HG02970 (cell line): ENCODE data around the gene FLNC.

ENCODE experiments used
- ATAC-seq: cut with Tn5 transposase; IDR thresholded peaks from one replicate; pipeline ENCODE4 v1.9.1; 2021; ENCODE audit warnings: mild to moderate bottlenecking, moderate library complexity, moderate number of reproducible peaks; ENCODE audit not compliant: unreplicated experiment, low FRiP score

The FLNC gene

DNA sequence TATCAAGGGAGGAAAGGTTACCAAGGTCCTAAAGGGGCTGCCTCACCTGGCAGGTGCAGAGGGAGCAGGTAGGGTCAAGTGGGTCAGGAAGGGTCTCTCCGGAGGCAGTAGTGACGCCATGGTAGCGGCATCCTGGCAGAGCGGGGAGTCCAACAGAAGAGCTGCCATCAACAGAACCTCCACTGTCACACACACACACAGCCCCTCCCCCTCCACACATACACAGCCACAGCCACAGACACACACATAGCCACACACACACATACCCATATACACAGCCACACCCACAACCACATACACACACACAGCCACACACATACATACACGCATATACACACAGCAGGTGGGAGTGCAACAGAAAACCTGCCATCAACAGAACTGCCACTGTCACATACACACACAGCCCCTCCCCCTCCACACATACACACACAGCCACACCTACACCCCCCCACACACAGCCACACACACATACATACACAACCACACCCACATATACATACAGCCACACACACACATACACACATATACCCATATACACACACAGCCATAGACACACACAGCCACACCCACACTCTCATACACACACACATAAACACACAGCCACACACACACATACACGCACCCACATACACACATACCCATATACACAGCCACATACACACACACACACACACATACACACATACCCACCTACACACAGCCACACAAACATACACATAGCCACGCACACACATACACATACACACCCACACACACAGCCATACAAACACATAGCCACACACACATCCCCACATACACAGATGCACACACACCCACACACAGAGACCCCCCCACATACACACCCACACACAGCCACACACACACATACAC, 57.2 kb downstream of the FLNC start:
- ATAC-seq = no peak

DNA sequence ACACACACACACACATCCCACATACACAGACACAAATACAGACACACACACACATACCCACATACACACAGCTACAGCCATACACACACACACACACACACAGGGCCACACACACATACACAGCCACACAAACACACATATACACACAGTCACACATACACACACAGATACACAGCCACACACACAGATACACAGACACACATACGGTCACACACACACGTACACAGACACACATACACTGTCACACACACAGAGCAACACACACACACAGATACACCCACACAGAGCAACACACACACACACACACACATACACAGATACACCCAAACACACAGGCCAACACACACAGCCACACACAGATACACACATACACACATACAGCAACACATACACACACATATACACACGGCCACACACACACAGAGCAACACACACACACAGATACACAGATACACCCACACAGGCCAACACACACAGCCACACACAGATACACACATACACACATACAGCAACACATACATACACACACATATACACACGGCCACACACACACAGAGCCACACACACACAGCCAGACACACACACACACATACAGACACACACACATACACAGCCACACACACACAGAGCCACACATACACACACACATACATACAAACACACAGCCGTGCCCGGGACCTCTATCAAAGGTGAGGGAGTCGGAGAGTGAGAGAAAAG, 58.0 kb downstream of the FLNC start:
- no peak for ATAC-seq

DNA sequence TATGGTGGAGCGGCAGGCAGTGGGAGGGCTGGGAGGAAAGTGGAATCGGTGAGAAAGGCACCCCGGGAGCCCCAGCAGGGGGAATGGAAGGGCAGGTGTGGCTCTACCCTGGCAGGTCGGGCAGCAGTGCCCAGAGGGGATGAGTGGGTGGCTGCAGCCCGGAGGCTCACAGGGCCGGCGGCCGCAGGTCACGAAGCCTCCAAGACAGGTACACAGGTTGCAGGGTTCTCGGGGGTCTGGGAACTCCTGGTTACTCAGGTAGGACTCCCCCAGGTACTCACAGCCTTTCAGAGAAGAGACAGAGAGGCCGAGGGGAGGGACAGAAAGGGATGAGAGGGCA, 58.5 kb downstream of the FLNC start:
- ATAC-seq = no peak

DNA sequence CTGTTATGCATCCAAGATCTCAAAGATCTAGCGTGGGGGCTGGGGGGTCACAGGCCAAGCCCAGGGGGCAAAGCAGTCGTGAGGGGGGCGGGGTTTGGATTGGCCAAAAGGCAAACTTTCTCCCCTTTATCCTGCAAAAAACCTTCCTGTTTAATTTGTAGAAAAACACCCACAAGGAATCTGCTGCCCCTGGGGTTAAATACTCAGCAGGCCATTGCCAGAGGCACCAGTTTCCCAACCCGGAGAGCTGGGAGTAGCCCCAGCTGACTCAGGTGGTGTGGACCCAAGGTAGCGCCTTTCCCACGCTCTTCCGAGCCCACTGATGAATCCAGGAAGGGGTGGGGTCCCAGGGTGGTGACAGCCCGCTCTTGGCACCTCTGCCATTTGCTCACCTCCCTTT, 58.9 kb downstream of the FLNC start:
- ATAC-seq = no peak

DNA sequence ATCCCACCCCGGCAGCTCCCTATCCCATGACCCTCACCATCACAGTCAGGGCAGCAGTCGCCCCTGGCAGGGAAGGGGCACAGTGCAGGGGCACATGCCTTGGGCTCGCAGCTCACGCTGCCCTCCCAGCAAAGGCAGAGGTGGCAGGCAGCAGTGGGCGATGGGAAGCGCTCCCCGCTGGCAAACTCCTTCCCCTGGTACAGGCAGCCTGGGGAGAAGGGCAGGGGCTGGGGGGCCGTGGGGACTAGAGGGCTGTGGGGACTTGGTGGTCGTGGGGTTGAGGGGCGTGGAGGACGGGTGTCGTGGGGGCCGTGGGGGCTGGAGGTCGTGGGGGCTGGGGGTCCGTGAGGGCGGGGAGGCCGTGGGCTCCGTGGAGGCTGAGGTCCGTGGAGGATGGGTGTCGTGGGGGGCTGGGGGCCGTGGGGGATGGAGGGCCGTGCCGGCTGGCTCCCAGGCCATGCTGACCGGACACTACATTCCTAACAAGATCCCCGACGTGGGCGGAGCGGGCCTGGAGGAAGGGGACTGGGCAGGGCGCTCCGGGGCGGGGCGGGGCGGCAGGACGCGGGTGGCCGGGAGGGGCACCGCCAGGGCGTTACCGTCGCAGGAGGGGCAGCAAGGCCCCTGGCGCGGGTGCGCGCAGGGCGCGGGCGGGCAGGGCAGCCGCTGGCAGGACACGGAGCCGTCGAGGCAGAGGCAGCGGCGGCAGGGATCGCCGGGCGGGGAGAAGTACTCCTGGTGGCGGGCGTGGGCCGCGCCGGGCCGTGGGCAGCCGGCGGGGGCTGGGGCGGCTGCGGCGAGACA, 60.3 kb downstream of the FLNC start:
- ATAC-seq = no peak

DNA sequence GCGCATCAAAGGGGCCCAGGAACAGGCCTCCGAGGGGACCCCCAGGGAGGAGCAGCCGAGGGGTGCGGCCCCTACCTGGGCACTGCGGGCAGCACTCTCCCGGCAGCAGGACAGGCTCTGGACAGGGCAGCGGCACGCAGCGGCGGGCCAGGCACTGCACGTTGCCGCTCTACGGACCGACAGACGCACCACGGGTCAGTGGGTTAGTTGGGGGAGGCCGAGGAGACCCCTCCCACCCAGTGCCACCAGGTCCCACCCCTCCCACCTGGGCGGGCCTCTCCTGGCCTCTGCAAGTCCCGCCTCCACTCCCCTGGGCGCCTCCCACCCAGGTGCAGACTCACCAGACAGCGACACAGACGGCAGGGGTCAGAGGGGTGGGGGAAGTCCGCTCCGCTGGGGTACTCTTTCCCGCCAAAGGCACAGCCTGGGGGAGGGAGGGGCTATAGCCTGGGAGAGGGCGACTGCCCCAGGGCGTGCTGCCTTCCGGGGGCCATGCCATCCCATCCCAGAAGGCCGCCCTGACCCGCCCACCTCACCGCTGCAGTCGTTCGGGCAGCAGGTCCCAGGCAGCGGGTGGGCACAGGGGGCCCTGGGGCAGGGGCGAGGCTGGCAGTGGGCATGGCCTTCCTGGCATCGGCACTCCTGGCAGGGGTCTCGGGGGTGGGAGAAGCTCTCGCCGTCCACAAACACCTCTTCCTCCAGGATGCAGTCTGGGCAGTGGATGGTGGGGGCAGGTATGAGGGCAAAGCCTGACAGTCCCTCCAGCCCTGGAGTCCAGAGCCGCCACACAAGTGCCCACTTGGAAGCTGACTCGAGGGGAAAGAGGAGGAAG, 61.1 kb downstream of the FLNC start:
- no peak for ATAC-seq

DNA sequence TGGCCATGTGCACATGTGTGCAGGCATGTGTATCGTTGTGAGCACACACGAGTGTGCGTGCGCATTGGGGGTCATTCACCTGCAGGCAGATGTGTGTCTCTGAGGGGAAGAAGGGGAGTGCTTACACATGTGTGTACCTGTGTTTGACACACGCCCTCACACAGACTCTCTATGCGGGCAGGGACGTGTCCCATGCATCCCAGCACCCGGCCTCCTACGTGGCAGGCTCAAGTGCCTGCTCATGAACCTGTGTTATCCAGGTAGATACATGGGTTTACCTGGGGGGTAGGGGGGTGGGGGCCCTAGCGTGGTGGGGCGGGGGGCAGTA, 61.7 kb downstream of the FLNC start:
- ATAC-seq = no peak

DNA sequence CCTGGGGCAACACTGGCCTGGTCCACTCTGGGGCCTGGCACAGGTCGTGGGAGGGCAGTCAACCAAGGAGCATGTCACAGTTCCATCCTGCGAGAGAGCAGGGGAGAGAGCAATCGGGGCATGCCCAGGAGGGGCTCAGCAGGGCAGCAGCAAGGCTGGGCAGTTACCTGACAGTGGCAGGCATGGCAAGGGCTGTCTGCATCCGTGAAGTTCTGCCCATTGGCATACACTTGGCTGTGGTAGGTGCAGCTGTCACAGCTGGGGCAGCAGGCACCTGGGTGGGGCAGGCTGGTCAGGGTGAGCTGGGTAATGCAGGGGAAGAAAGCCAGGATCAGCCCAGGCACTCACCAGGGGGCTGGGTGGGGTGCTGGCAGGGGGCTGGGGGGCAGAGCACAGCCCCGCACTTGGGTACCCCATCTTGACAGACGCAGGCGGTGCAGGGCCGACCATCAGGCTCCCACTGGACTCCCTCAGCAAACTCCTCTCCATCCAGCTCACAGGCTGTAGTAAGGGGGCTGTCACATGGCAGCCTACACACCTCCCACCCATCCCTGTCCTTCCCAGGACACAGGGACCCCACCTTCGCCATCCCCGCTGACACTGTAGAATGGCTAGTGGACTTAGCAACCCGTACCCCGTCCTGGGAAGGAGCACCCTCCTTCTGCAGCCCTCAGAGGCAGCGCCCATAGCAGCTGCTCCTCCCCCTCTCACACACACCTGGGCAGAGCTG, 62.5 kb downstream of the FLNC start:
- ATAC-seq = no peak

DNA sequence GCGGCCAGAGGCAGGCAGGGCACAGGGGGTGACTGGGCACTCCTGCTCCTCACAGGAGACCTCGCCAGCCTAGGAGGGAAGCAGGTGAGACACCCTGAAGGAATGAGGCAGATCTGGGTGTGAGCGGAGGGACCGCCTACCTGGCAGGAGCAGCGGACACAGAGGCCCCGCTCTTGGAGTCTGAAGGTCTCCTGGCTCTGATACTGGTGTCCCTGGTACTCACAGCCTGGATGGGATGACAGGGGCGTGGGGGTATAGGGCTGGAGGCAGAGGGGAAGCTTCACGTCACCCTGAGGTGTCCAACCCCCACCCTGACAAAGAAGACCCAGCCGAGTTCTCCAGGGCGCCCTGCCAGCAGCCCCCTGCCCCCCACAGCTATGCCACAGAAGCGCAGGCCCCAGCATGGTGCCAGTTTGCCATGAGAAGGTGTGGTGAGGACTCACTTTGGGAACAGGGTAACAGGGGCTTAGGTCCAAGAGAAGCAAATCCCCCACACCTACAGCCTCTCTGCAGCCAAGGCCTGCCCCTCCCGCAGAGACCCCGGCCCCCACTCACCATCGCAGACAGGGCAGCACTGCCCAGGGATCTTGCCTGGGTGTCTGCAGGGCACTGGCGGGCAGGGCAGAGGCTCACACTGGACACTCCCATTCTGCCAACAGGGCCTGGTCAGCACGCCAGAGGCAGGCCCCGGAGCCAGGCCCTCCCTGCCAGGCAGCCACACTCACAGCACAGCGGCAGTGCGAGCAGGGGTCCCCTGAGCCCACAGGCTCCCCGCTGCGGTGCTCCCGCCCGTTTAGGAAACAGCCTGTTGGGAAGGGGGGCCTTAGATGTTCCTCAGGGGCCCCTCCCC, 63.3 kb downstream of the FLNC start:
- ATAC-seq = no peak

DNA sequence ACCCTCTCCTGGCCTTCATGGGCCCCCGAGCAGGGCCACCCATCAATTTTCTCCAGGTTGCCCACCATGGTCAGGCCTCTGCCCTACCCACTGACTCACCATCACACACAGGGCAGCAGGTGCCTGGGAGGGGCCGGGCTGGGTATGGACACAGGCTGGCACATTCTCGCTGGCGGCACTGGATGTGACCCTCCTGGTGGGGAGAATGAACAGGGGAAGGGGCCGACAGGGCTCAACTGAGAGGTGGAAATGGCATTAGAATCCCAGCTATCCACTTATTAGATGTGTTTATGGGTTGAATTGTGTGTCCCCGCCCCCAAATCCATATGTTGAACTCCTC, 63.9 kb downstream of the FLNC start:
- ATAC-seq = no peak

DNA sequence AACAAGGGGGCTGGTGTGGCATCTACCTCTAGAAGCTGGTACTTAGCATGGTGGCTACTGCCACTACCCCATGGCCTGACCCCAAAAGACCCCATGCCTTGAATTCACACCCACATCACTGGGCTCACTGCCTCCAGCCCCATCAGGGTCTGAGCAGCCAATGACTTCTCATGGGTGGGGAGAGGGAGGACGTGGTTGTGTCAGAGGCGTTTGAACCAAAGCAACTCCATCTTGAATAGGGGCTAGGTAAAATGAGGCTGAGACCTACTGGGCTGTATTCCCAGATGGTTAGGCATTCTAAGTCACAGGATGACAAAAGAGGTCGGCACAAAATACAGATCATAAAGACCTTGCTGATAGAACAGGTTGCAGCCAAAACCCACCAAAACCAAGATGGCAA, 65.1 kb downstream of the FLNC start:
- no peak for ATAC-seq

DNA sequence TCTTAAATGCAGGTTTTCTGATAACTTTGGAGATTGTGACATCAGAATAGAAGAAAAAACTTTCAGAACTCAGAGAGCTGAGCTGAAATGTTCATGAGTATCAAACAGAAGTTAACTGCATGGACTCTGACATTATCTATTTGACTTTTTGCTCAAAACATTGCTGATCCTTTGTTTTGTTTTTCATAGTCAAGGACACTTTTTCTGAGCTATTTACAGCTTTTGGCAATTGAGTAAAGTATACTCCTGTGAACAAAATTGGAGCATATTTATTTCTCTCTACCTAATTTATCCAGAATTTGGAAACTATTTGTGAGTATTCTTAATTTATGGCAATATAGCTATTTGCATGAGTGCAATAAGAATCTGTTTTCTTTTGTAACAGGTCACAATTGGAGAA, 69.2 kb downstream of the FLNC start:
- no peak for ATAC-seq

DNA sequence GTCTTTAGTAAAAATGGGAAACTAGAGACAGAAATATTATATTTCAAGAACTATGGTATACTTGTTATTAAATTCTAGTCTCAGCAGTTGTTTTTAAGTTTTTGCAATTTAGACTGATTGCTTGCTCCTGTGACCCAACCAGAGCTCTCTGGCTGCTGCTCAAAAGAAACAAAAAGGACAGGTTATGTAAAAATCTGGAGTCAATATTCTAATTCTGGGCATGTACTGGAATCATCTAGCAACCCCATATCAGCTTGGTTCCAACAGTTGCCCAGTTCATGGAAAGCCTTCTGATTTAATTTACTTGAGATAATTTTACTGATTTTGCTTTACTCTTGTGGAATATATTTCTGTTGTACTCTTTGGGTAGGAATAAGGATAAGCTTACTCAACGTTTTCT, 70.0 kb downstream of the FLNC start:
- no peak for ATAC-seq

DNA sequence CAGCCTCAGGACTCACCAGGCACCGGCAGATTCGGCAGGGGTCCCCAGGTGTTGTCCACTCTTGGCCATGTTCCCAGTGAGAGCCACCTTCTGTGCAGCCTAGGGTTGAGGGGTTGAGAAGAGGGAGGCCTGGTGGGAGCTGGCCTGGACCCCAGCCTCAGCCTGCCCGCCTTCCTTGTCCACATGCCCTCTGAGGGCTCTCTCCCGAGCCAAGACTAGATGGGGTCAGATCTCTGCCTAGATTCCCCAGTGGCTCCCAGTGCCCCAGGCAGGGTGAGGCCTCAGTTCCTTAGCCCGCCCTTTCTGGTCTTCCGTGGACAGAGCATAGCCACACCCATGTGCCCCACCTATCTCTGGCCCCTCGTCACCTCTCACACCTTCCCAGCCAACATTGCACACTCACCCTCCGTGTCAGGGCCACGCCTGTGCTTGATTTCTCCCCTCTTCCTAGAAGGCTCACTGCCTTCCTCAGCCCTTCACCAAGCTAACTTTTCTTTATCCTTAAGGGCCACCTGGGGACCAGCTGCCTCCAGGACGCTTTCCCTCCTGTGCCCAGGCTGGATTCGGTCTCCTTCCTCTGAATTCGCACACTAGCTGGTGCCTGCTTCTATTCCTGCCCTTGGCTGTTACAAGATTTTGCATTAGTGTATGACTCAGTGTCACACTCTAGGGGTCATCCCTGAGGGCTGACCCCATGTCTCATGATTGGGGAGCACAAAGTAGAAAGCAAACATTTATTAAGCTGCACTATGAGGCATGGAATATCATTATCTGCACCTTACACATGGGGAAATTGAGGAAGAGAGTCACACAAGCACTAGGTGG, 72.8 kb downstream of the FLNC start:
- ATAC-seq = no peak

DNA sequence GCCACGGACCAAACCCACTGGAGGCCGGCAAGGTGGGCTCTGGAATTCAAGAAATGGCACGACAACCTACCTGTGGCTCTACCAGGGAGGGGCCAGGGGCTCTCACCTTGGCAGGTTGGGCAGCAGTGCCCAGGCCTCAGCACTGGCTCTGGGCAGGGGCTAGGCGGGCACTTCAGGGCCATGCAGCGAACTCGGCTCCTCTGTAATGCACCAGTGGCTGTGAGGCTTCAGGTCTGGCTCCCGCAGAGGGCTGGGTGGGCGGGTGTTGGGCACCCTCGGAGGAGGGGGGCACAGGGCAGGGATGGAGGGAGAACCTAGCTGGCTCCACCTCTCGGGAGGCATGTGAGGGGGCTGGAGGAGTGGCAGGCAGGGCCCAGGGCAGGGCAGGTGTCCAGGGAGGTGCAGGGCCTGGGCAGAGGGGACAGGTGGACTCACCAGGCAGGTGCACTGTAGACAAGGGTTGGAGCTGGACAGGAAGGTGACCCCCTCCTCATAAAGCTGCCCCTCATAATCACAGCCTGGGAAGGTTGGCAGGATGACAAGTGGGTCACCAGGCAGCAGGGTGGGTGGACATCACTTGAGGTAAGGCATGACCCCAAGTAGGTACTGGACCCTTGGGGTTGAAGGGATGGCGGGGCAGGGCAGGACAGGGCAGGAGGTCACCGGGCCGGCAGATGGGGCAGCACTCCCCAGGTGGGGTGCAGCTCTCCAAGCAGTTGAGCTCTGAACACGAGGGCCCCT, 73.6 kb downstream of the FLNC start:
- ATAC-seq = no peak

DNA sequence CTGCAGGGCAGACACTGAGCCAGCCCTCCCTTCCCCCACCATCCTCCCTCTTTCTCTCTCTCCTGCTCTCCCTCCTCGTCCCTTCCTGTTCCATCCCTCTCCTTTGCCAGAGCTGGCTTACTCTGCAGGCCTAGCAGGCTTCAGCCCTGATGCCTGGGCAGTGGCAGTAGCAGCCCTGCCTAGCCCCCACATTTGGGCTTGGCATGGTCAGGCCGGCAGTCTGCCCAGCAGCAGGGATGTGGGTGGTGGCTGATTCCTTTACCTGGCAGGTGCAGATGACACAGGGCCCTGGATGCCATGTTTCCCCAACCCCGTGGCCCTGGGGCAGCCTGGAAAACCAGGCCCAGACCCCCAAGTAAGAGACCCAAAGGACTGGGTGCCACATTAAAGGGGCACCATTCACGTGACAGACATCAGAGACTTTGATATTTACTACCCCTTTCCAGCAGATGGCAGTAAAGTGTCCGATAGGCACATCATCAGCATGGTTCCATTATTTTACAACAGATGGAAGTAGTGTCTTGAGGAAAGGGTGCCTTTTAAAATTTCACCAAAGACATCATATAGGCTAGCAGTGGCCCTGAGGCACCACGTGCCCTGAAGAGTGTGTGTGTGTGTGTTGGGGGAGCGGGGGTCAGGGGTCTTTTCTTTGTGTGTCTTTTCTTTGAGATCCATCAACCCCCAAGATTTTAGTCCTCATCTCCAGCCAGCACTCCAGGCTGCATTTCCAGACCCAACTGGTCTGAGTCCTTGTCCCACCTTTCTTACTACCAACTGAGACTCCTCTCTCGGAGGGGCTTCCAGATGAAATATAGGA, 74.4 kb downstream of the FLNC start:
- ATAC-seq = no peak
